Measurements from ENCODE around the gene TGFBI. TPM values are rescaled to one million over a fixed set of nuclear protein-coding genes. Genes with fewer than 3 reads are reported as not detected.

The TGFBI gene
- total and polyA plus RNA-seq, 9 of the 15 experiments (the other 6 are each of a cell fraction or from before 2014, with no cell fraction given), result 0.05 to 0.62 (median 0.08) TPM; not detected in 6

GRCh38 chr5:136066661-136067271 lies 38.0 kb downstream of the TGFBI start:
- H4K20me1 ChIP-seq (replicated peaks; ENCODE audit: control insufficient read depth, insufficient read depth, low read length), result no peaks in the 10 kb centered on the region; the same call in 1 of the 2 replicates
- no peak overlapping the region for H2AFZ ChIP-seq (ENCODE audit: low read depth, low read length)
- no peaks in the 10 kb centered on the region for H3K9me1 ChIP-seq (ENCODE audit: control insufficient read depth, insufficient read depth, low read length)
- ChIA-PET POLR2A (no interaction called here), CTCF (ENCODE audit: low intra/inter-chr PET ratio) (no interaction called here)
- no peak overlapping the region for H3K4me3 ChIP-seq
- H3K27me3 ChIP-seq (ENCODE audit: control insufficient read depth in 2 of 2, insufficient read depth in 2 of 2, low read length in 2 of 2), result peaks cover 12 to 23% of the 10 kb centered on the region in 2 experiments; a peak in 4 of 5 replicates
- no peaks in the 10 kb centered on the region for H3K36me3 ChIP-seq (ENCODE audit: control insufficient read depth, insufficient read depth, low read length)
- no peaks in the 10 kb centered on the region for H3K9me3 ChIP-seq (replicated peaks; ENCODE audit: control insufficient read depth, insufficient read depth, low read depth, low read length)
- H3K4me1 ChIP-seq (replicated peaks in 1 of 2; ENCODE audit: control insufficient read depth in 2 of 2, insufficient read depth in 2 of 2, low read length in 2 of 2), result no peaks in the 10 kb centered on the region; a peak in 1 of 5 replicates
- intact Hi-C loops (cut with micrococcal nuclease), result no loop called here
- TF ChIP-seq RAD21 (CRISPR knock-in tag; conservative IDR thresholded peaks at IDR 0.05 in 1 of 2, IDR thresholded peaks at IDR 0.05 in 1 of 2) (peak in 1 of 2 experiments; percentile 26; a peak in 2 of 4 replicates), TFAP4 (CRISPR knock-in tag; IDR thresholded peaks at IDR 0.05; ENCODE audit: borderline replicate concordance) (peak; percentile 25; the same call in 1 of the 2 replicates), RNF2 (IDR thresholded peaks at IDR 0.05) (no peak)
- no peak for FAIRE-seq
- ATAC-seq, result peak; percentile 78
- no peak overlapping the region for H3K4me2 ChIP-seq (ENCODE audit: insufficient read depth, low read length)
- in situ Hi-C loops (cut with MboI), result no loop called here
- no peaks in the 10 kb centered on the region for H3K79me2 ChIP-seq (ENCODE audit: control insufficient read depth, insufficient read depth, low read length)
- 0% methylated on average over 2 of the region's 4 CpGs for WGBS (ENCODE audit: insufficient coverage, low coverage, missing lambda C conversion rate)
- no TSS peak for BruUV-seq (replicated peaks)
- no peak for DNase-seq (ENCODE audit: extremely low read depth in 1 of 4, low spot score in 3 of 4)
- no peak overlapping the region; a peak in 1 of 4 replicates for H3K9ac ChIP-seq (ENCODE audit: insufficient read depth in 1 of 2, low read depth in 2 of 2, low read length in 2 of 2)
- H3K27ac ChIP-seq (ENCODE audit: extremely low read depth, low read depth, low read length), result no peak overlapping the region

GRCh38 chr5:136067422-136067821 lies 38.6 kb downstream of the TGFBI start:
- 0% methylated on average over 1 of the region's 1 CpG for WGBS (ENCODE audit: insufficient coverage, low coverage, missing lambda C conversion rate)
- ChIA-PET CTCF (ENCODE audit: low intra/inter-chr PET ratio) (no interaction called here), POLR2A (no interaction called here)
- no peak overlapping the region for H3K27ac ChIP-seq (ENCODE audit: extremely low read depth, low read depth, low read length)
- TF ChIP-seq TAF15 (IDR thresholded peaks at IDR 0.05; ENCODE audit: low read depth, low read length) (no peak), JUNB (CRISPR knock-in tag; conservative IDR thresholded peaks at IDR 0.05) (no peak), ZNF253 (CRISPR knock-in tag; conservative IDR thresholded peaks at IDR 0.05) (no peak), STAG1 (CRISPR knock-in tag; IDR thresholded peaks at IDR 0.05; ENCODE audit: borderline replicate concordance) (no peak), STAT6 (CRISPR knock-in tag; IDR thresholded peaks at IDR 0.05) (no peak)
- H3K4me1 ChIP-seq (replicated peaks in 1 of 2; ENCODE audit: control insufficient read depth in 2 of 2, insufficient read depth in 2 of 2, low read length in 2 of 2), result no peaks in the 10 kb centered on the region; a peak in 1 of 5 replicates
- peaks cover 16 to 27% of the 10 kb centered on the region in 2 experiments; a peak in 4 of 5 replicates for H3K27me3 ChIP-seq (ENCODE audit: control insufficient read depth in 2 of 2, insufficient read depth in 2 of 2, low read length in 2 of 2)
- no peaks in the 10 kb centered on the region for H3K36me3 ChIP-seq (ENCODE audit: control insufficient read depth, insufficient read depth, low read length)
- ATAC-seq (no peak), DNase-seq (ENCODE audit: extremely low read depth in 1 of 4, low spot score in 3 of 4) (no peak), FAIRE-seq (no peak)
- no peak overlapping the region for H2AFZ ChIP-seq (ENCODE audit: low read depth, low read length)
- BruUV-seq (replicated peaks), result no TSS peak
- H4K20me1 ChIP-seq (replicated peaks; ENCODE audit: control insufficient read depth, insufficient read depth, low read length), result no peaks in the 10 kb centered on the region; the same call in 1 of the 2 replicates
- H3K4me2 ChIP-seq (ENCODE audit: insufficient read depth, low read length), result no peak overlapping the region
- no peaks in the 10 kb centered on the region for H3K9me1 ChIP-seq (ENCODE audit: control insufficient read depth, insufficient read depth, low read length)
- H3K9ac ChIP-seq (ENCODE audit: insufficient read depth in 1 of 2, low read depth in 2 of 2, low read length in 2 of 2), result no peak overlapping the region
- intact Hi-C loops (cut with micrococcal nuclease), result no loop called here
- no peak overlapping the region for H3K4me3 ChIP-seq
- in situ Hi-C loops (cut with MboI), result no loop called here
- no peaks in the 10 kb centered on the region for H3K9me3 ChIP-seq (replicated peaks; ENCODE audit: control insufficient read depth, insufficient read depth, low read depth, low read length)
- no peaks in the 10 kb centered on the region for H3K79me2 ChIP-seq (ENCODE audit: control insufficient read depth, insufficient read depth, low read length)
